WERI-Rb-1 (cell line): Measurements from ENCODE around the gene COL27A1.

ENCODE experiments used
- DNase-seq: peaks from one replicate; pipeline ENCODE4 v3.0.0-alpha.2; 2020
- H3K27ac ChIP-seq: fragments of 250-450 bp; sonication (Bioruptor Pico); 2 replicates; pipeline ENCODE4 v1.5.1; 2020; ENCODE audit warnings: mild to moderate bottlenecking, moderate library complexity
- H3K27me3 ChIP-seq: fragments of 250-450 bp; sonication (Bioruptor Pico); 2 replicates; pipeline ENCODE4 v1.5.1; 2021; ENCODE audit warnings: mild to moderate bottlenecking, low read depth, moderate library complexity; ENCODE audit not compliant: insufficient read depth, severe bottlenecking
- H3K36me3 ChIP-seq: fragments of 250-450 bp; sonication (Bioruptor Pico); 2 replicates; pipeline ENCODE4 v1.5.1; 2020; ENCODE audit warnings: mild to moderate bottlenecking, moderate library complexity
- H3K4me3 ChIP-seq: 2 replicates; pipeline ENCODE4 v1.5.1; 2011; ENCODE audit warnings: low read depth, mild to moderate bottlenecking, control low read depth, low read length
- H3K9me3 ChIP-seq: fragments of 250-450 bp; sonication (Bioruptor Pico); 2 replicates; pipeline ENCODE4 v1.5.1; 2021; ENCODE audit warnings: mild to moderate bottlenecking, moderate library complexity; ENCODE audit not compliant: severe bottlenecking
- CTCF ChIP-seq: IDR thresholded peaks from 2 replicates; pipeline ENCODE4 v1.5.1; 2011; ENCODE audit warnings: low read depth, mild to moderate bottlenecking, control low read depth, inconsistent platforms, low read length

COL27A1 gene

GRCh38 chr9:114284316-114285060 is 129.2 kb downstream of the COL27A1 start:
- no peak overlapping the region for H3K4me3 ChIP-seq
- no peaks in the 10 kb centered on the region for H3K9me3 ChIP-seq
- DNase-seq, result peak; percentile 8
- no peaks in the 10 kb centered on the region for H3K27me3 ChIP-seq
- peaks cover 38% of the 10 kb centered on the region for H3K36me3 ChIP-seq
- H3K27ac ChIP-seq, result no peak overlapping the region
- no peak for TF ChIP-seq CTCF

GRCh38 chr9:114285166-114285867 is 130.0 kb downstream of the COL27A1 start:
- Histone ChIP-seq H3K27ac (no peak overlapping the region), H3K36me3 (peaks cover 38% of the 10 kb centered on the region), H3K9me3 (no peaks in the 10 kb centered on the region), H3K27me3 (no peaks in the 10 kb centered on the region), H3K4me3 (no peak overlapping the region)
- DNase-seq, result peak; percentile 9
- TF ChIP-seq CTCF, result no peak

DNA sequence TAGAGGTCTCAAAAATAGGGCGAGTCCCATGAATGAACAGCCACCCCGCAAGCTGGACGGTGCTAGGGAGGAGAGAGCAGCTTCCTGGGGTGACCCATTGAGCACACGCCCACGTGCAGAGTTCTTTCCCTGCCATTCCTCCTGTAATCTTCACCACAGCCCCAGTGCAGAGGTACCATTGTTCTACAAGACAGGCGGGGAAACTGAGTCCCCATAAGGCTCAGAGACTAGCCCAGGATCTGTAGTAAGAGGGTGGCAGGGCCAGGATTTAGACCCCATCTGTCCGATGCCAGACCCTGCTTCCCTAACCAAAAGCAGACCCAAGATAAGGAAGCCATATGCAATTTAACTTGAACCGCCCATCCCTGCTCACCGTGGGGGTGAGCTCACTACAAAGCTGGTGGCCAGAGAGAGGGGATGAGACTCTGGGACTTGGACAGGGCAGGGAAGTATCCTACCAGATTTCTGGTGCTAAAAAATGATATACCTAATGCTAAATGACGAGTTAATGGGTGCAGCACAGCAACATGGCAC is 130.9 kb downstream of the COL27A1 start:
- peaks cover 41% of the 10 kb centered on the region for H3K36me3 ChIP-seq

DNA sequence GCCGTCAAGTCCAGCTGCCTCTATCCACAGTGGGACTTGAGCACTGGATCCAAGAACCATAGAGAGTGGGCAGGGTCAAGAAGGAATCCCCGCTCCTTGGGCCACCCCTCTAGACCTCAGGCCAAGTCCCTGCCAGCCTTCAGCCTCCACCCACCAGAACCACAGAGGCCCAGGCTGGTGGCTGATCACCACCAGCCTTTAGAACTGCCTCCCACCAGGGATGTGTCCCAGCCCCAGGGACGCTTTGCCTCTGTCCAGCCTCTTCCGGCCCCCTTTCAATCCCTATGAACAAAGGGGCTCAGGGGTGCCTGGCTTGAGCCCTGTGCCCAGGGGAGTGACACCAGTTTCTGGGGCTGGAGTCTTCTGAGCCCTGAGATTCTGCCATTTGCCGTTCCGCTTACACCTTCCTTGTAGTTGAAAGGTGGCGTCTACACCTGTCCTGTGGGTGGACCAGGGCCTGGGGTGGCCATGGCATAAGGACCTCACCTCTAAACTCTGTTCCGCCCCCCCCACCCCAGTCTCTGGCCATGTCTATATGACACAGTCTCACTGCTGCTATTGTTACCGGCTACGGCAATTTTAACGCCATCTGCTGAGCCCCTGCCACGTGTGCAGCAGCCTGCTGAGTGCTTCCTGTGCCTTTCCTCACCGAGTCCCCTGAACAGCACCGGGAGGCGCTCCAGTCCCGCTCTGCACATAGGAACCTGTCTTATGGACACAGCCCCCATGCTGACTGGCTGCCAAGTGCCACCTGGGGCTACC is 131.8 kb downstream of the COL27A1 start:
- Histone ChIP-seq H3K27ac (peak overlapping the region; percentile 75), H3K27me3 (no peaks in the 10 kb centered on the region), H3K4me3 (no peak overlapping the region), H3K36me3 (peaks cover 42% of the 10 kb centered on the region), H3K9me3 (no peaks in the 10 kb centered on the region)
- TF ChIP-seq CTCF, result peak; percentile 54; the same call in 1 of the 2 replicates
- DNase-seq, result peak; percentile 80

More for the DNA sequence above, 130.9 kb downstream of the COL27A1 start:
- H3K27ac ChIP-seq, result no peak overlapping the region; the same call in 1 of the 2 replicates
- H3K27me3 ChIP-seq, result no peaks in the 10 kb centered on the region
- no peak overlapping the region for H3K4me3 ChIP-seq
- no peak for TF ChIP-seq CTCF
- H3K9me3 ChIP-seq, result no peaks in the 10 kb centered on the region
- DNase-seq, result peak; percentile 4

- no peak overlapping the region for H3K4me3 ChIP-seq
- no peaks in the 10 kb centered on the region for H3K27me3 ChIP-seq
- H3K36me3 ChIP-seq, result peaks cover 43% of the 10 kb centered on the region
- H3K27ac ChIP-seq, result peak overlapping the region; percentile 75
- TF ChIP-seq CTCF, result no peak
- no peak for DNase-seq
- no peaks in the 10 kb centered on the region for H3K9me3 ChIP-seq
Measured at GRCh38 chr9:114287763-114288192, 132.4 kb downstream of the COL27A1 start.
